Body of pancreas (tissue), 4 donors: ENCODE results near the gene ARHGAP44.

Source experiments
- CTCF ChIP-seq, 7 experiments: fragments of 450-650 bp in 4 of 7; fragments of 200-600 bp in 3 of 7; sonication (generic) in 3 of 7; IDR thresholded peaks; one replicate each; pipeline ENCODE4 v1.5.1; 2016 to 2019; ENCODE audit warnings: antibody characterized with exemption in 7 of 7
- POLR2A ChIP-seq, 3 donors: fragments of 450-650 bp; IDR thresholded peaks; one replicate each; pipeline ENCODE4 v1.6.1; 2016; ENCODE audit warnings: antibody characterized with exemption in 3 of 3, mild to moderate bottlenecking in 2 of 3

DNA sequence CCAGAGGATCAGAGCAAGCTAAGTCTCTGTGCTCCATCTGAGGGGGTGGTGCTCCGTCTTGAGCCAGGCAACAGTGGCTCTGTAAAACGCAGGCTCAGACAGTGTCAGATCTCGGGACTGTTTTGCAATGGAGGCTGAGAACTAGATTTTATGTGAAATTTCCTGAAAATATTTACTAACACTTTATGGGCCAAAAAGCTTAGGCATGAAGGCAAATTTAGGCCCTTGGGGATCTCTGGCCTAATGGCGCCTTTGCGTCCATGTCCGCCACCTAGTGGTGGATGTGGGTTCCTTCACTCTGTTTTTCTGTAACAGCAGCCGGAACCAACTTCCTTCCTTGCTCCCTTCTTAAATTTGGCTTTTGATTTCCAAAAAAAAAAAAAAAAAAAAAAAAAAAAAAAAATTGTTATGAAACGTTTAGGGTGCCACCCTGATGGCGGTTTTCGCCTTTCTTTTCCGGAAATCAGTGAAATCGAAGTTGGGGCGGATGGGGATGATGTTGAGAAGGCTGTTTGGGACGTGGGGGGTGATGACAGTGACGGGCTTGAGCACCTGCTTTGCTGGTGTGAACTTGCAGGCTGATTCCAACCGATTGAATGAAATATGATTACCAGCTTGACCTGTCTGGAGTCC is 242.5 kb downstream of the ARHGAP44 start:
- TF ChIP-seq CTCF (IDR thresholded peaks at IDR 0.05) (peak; percentile 58 to 79 (median 63)), POLR2A (IDR thresholded peaks at IDR 0.05) (no peak)
